ENCODE measurements around the gene NRG3.

The NRG3 gene

DNA sequence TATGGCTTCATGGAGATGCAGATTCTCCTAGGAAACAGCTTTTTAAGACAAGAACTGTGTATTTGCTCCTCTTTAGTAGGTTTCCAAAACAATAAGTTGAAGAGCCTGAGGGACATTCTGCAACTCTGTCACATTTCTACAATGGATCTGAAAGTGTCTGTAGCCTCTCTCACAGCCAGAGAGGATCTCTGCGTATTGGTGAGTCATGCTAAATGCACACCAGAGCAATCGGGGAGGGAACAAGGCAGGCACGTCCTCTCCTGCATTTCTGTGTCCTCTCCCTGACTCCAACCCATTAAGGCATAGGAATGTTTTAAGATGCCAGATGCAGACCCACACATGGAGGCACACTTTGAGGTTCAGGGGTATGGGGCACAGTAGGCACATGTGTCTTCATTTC, 1137.9 kb downstream of the NRG3 start:
- no peaks in the 10 kb centered on the region for H3K27me3 ChIP-seq (ENCODE audit: low read depth, low read length)
- no peaks in the 10 kb centered on the region for H3K4me1 ChIP-seq (ENCODE audit: control insufficient read depth in 1 of 2, insufficient read depth in 2 of 2, low read length in 2 of 2)
- no peak overlapping the region for H3K27ac ChIP-seq (ENCODE audit: low read length)
- no peak overlapping the region for H3K4me3 ChIP-seq (ENCODE audit: low read depth in 1 of 2, low read length in 2 of 2)
- H3K9me3 ChIP-seq (ENCODE audit: control insufficient read depth in 1 of 2, low read length in 2 of 2) = no peaks in the 10 kb centered on the region
- H3K36me3 ChIP-seq (ENCODE audit: control insufficient read depth in 1 of 2, insufficient read depth in 2 of 2, low read length in 2 of 2) = no peaks in the 10 kb centered on the region

DNA sequence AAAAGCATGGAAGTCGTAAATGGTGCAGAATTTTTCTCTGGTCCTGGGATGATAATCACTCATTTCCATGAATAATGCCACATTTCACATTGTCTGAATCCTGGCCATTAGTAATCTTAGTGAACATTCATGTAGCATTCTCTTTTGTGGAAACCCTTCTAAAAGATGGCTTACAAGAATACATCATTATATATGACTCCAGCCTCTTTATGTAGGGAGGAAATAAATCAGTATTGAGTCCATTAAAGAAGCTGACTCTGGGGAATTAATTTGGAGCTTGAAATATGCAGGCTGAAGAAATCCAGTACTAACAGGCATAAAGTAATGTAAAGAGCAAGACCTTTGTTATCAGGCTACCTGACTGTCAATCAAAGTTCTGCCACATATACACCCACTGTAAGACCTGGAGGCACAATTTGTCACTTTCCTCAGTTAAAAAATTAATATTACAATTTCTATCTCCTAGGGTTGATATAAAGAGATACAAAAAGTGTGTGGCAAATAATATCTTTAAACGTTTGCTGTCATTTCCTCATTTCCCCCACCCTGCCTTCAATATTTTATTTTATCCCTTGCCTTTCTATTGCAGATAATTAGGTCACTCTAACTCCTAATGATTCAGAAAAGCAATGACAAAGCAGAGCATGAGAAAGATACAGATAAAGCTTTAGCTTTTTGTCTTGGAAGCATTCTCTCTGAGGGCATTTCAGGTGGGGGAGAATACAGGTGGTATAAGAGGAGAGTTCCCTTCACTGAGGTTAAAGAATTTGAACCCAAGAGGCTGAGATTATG, 1142.3 kb downstream of the NRG3 start:
- H3K9me3 ChIP-seq (ENCODE audit: control insufficient read depth in 1 of 2, low read length in 2 of 2) = no peaks in the 10 kb centered on the region
- no peaks in the 10 kb centered on the region for H3K4me1 ChIP-seq (ENCODE audit: control insufficient read depth in 1 of 2, insufficient read depth in 2 of 2, low read length in 2 of 2)
- no peak overlapping the region for H3K27ac ChIP-seq (ENCODE audit: low read length)
- no peak overlapping the region for H3K4me3 ChIP-seq (ENCODE audit: low read depth in 1 of 2, low read length in 2 of 2)
- no peaks in the 10 kb centered on the region for H3K27me3 ChIP-seq (ENCODE audit: low read depth, low read length)
- H3K36me3 ChIP-seq (ENCODE audit: control insufficient read depth in 1 of 2, insufficient read depth in 2 of 2, low read length in 2 of 2) = no peaks in the 10 kb centered on the region

DNA sequence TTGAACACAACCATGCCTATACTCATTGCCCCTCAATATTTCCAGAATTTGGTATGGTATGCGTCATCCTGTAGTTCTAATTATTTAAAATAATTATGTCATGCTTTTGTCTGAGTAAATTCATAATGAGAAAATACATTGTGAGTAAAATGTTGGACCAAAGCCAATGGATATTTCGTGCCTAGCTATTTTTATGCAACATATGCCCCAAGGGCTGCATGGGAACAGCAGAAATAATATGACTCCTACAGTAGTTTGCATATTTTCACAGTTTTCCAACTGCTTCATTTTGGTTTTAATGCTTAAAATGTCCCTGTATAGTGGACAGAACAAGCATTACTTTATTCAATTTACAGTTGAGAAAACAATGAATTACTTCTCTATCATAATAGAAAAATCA, 1148.7 kb downstream of the NRG3 start:
- Histone ChIP-seq H3K36me3 (ENCODE audit: control insufficient read depth in 1 of 2, insufficient read depth in 2 of 2, low read length in 2 of 2) (no peaks in the 10 kb centered on the region), H3K27ac (ENCODE audit: low read length) (no peak overlapping the region), H3K4me3 (ENCODE audit: low read depth in 1 of 2, low read length in 2 of 2) (no peak overlapping the region), H3K4me1 (ENCODE audit: control insufficient read depth in 1 of 2, insufficient read depth in 2 of 2, low read length in 2 of 2) (no peaks in the 10 kb centered on the region), H3K27me3 (ENCODE audit: low read depth, low read length) (no peaks in the 10 kb centered on the region), H3K9me3 (ENCODE audit: control insufficient read depth in 1 of 2, low read length in 2 of 2) (no peaks in the 10 kb centered on the region)

Measured in muscle layer of duodenum (tissue), 2 donors.